ENCODE measurements around the gene SLC49A3.
"Not testable (repeated sequence)": the region's sequence is repeated elsewhere in the genome, so short reads cannot be mapped to it uniquely, and the experiment has no call there.

- TF ChIP-seq POLR2A (IDR thresholded peaks at IDR 0.05; ENCODE audit: low read length); GATA1 (IDR thresholded peaks at IDR 0.05; ENCODE audit: low read depth, low read length): not testable (repeated sequence)
Measured at GRCh38 chr4:635066-635835, 53.7 kb downstream of the SLC49A3 start.

Data from erythroblast (primary cell).